Activated T-helper 1 cell treated with anti-CD3 and anti-CD28 coated beads, Interleukin-12 subunit alpha, Interleukin-12 subunit beta, Interleukin-2, Interleukin-4 antibody, amounts not matched to agents 30 ng/mL and 10 ng/mL and 1 ng/mL, durations not matched to agents 14 hours and 24 hours and 36 hours (primary cell): Measurements from ENCODE around the gene MED15. TPM values are rescaled to one million over a fixed set of nuclear protein-coding genes. Genes with fewer than 3 reads are reported as not detected.
"Not testable (repeated sequence)": the region's sequence is repeated elsewhere in the genome, so short reads cannot be mapped to it uniquely, and the experiment has no call there.

Experiments used
- DNase-seq: peaks from one replicate; pipeline ENCODE4 v3.0.0; 2021; ENCODE audit warnings: low spot score
- H3K27ac Mint-ChIP-seq: one replicate; pipeline ENCODE4 v1.8.0; 2021; ENCODE audit warnings: mild to moderate bottlenecking, mixed read lengths
- H3K27me3 Mint-ChIP-seq: one replicate; pipeline ENCODE4 v1.8.0; 2022; ENCODE audit warnings: mild to moderate bottlenecking, moderate library complexity, mixed read lengths; ENCODE audit not compliant: insufficient read depth
- H3K36me3 Mint-ChIP-seq: one replicate; pipeline ENCODE4 v1.8.0; 2021; ENCODE audit warnings: low read depth, mixed read lengths
- H3K4me1 Mint-ChIP-seq: one replicate; pipeline ENCODE4 v1.8.0; 2021; ENCODE audit warnings: low read depth, mixed read lengths
- H3K4me3 Mint-ChIP-seq: one replicate; pipeline ENCODE4 v1.8.0; 2021; ENCODE audit warnings: mild to moderate bottlenecking, moderate library complexity, mixed read lengths
- H3K9me3 Mint-ChIP-seq: one replicate; pipeline ENCODE4 v1.8.0; 2021; ENCODE audit warnings: mixed read lengths
- intact Hi-C: fragments of 100-400 bp; cut with micrococcal nuclease; formaldehyde crosslinking; loops from one replicate; pipeline ENCODE4 v1.15.1; 2024
- total RNA-seq: library from RNA; stranded (reverse); gene quantifications from 2 replicates; pipeline ENCODE4 v1.2.3, GENCODE V29; 2022

MED15 gene
- total RNA-seq, 1 donor from 2014 or later: 110 TPM

GRCh38 chr22:20471126-20471833 is 36.1 kb upstream of the MED15 start:
- no peaks in the 10 kb centered on the region for H3K9me3 Mint-ChIP-seq
- no peak overlapping the region for H3K27ac Mint-ChIP-seq
- H3K4me1 Mint-ChIP-seq: peaks cover 11% of the 10 kb centered on the region
- no peak overlapping the region for H3K4me3 Mint-ChIP-seq
- H3K27me3 Mint-ChIP-seq: no peaks in the 10 kb centered on the region
- DNase-seq: no peak
- peaks cover 9% of the 10 kb centered on the region for H3K36me3 Mint-ChIP-seq
- intact Hi-C loops: no loop called here

GRCh38 chr22:20472629-20473442 is 34.6 kb upstream of the MED15 start:
- DNase-seq: no peak
- no peak overlapping the region for H3K27ac Mint-ChIP-seq
- H3K36me3 Mint-ChIP-seq: peaks cover 9% of the 10 kb centered on the region
- peaks cover 11% of the 10 kb centered on the region for H3K4me1 Mint-ChIP-seq
- H3K9me3 Mint-ChIP-seq: no peaks in the 10 kb centered on the region
- H3K4me3 Mint-ChIP-seq: no peak overlapping the region
- intact Hi-C loops: no loop called here
- H3K27me3 Mint-ChIP-seq: no peaks in the 10 kb centered on the region

GRCh38 chr22:20475115-20475436 is 32.3 kb upstream of the MED15 start:
- peak overlapping the region; percentile 2 for H3K4me3 Mint-ChIP-seq
- peak overlapping the region; percentile 48 for H3K27ac Mint-ChIP-seq
- intact Hi-C loops: loop anchor here (1.0 kb wide), 3 partner anchors 11 to 21 kb away; no protein-coding TSS in a partner anchor
- H3K27me3 Mint-ChIP-seq: no peaks in the 10 kb centered on the region
- peaks cover 11% of the 10 kb centered on the region for H3K4me1 Mint-ChIP-seq
- no peaks in the 10 kb centered on the region for H3K9me3 Mint-ChIP-seq
- DNase-seq: no peak
- peaks cover 8% of the 10 kb centered on the region for H3K36me3 Mint-ChIP-seq

- intact Hi-C loops: loop anchor here (1.0 kb wide), 3 partner anchors 11 to 21 kb away; no protein-coding TSS in a partner anchor
- not testable (repeated sequence) for H3K27me3 Mint-ChIP-seq, H3K4me3 Mint-ChIP-seq, H3K27ac Mint-ChIP-seq, H3K36me3 Mint-ChIP-seq, DNase-seq, H3K9me3 Mint-ChIP-seq
- H3K4me1 Mint-ChIP-seq: peaks cover 11% of the 10 kb centered on the region
These were observed 31.8 kb upstream of the MED15 start for GRCh38 chr22:20475569-20475968.

GRCh38 chr22:20478059-20478458 is 29.4 kb upstream of the MED15 start:
- H3K27me3 Mint-ChIP-seq, intact Hi-C loops, H3K9me3 Mint-ChIP-seq, H3K4me3 Mint-ChIP-seq, H3K36me3 Mint-ChIP-seq, DNase-seq, H3K27ac Mint-ChIP-seq: not testable (repeated sequence)
- H3K4me1 Mint-ChIP-seq: peaks cover 11% of the 10 kb centered on the region

GRCh38 chr22:20479612-20480196 is 27.7 kb upstream of the MED15 start:
- intact Hi-C loops: no loop called here
- H3K36me3 Mint-ChIP-seq: peaks cover 6% of the 10 kb centered on the region
- H3K27me3 Mint-ChIP-seq: no peaks in the 10 kb centered on the region
- H3K9me3 Mint-ChIP-seq: no peaks in the 10 kb centered on the region
- peaks cover 9% of the 10 kb centered on the region for H3K4me1 Mint-ChIP-seq
- DNase-seq: no peak
- H3K4me3 Mint-ChIP-seq: no peak overlapping the region
- H3K27ac Mint-ChIP-seq: no peak overlapping the region

- H3K27ac Mint-ChIP-seq, H3K4me3 Mint-ChIP-seq, H3K4me1 Mint-ChIP-seq, DNase-seq, intact Hi-C loops, H3K9me3 Mint-ChIP-seq, H3K27me3 Mint-ChIP-seq: not testable (repeated sequence)
- peaks cover 10% of the 10 kb centered on the region for H3K36me3 Mint-ChIP-seq
These were observed 24.3 kb upstream of the MED15 start for GRCh38 chr22:20483143-20483506.

GRCh38 chr22:20483771-20484170 is 23.6 kb upstream of the MED15 start:
- intact Hi-C loops: no loop called here
- peaks cover 12% of the 10 kb centered on the region for H3K36me3 Mint-ChIP-seq
- H3K9me3 Mint-ChIP-seq: no peaks in the 10 kb centered on the region
- H3K27ac Mint-ChIP-seq: no peak overlapping the region
- no peaks in the 10 kb centered on the region for H3K4me1 Mint-ChIP-seq
- no peaks in the 10 kb centered on the region for H3K27me3 Mint-ChIP-seq
- no peak overlapping the region for H3K4me3 Mint-ChIP-seq
- no peak for DNase-seq

GRCh38 chr22:20484948-20485683 is 22.3 kb upstream of the MED15 start:
- no peak overlapping the region for H3K27ac Mint-ChIP-seq
- intact Hi-C loops: no loop called here
- peaks cover 10% of the 10 kb centered on the region for H3K36me3 Mint-ChIP-seq
- H3K4me3 Mint-ChIP-seq: no peak overlapping the region
- H3K27me3 Mint-ChIP-seq: no peaks in the 10 kb centered on the region
- no peaks in the 10 kb centered on the region for H3K9me3 Mint-ChIP-seq
- peaks cover 3% of the 10 kb centered on the region for H3K4me1 Mint-ChIP-seq
- no peak for DNase-seq

- intact Hi-C loops: no loop called here
- H3K36me3 Mint-ChIP-seq: peaks cover 10% of the 10 kb centered on the region
- no peak overlapping the region for H3K27ac Mint-ChIP-seq
- no peaks in the 10 kb centered on the region for H3K27me3 Mint-ChIP-seq
- DNase-seq: no peak
- peaks cover 15% of the 10 kb centered on the region for H3K4me1 Mint-ChIP-seq
- H3K9me3 Mint-ChIP-seq: no peaks in the 10 kb centered on the region
- H3K4me3 Mint-ChIP-seq: no peak overlapping the region
These were observed 21.2 kb upstream of the MED15 start for GRCh38 chr22:20486229-20486628.

GRCh38 chr22:20487715-20488114 is 19.7 kb upstream of the MED15 start:
- peaks cover 15% of the 10 kb centered on the region for H3K4me1 Mint-ChIP-seq
- DNase-seq: no peak
- no peaks in the 10 kb centered on the region for H3K9me3 Mint-ChIP-seq
- no peaks in the 10 kb centered on the region for H3K27me3 Mint-ChIP-seq
- no peak overlapping the region for H3K4me3 Mint-ChIP-seq
- peaks cover 10% of the 10 kb centered on the region for H3K36me3 Mint-ChIP-seq
- intact Hi-C loops: no loop called here
- no peak overlapping the region for H3K27ac Mint-ChIP-seq

- intact Hi-C loops: no loop called here
- Mint-ChIP-seq H3K9me3 (no peaks in the 10 kb centered on the region), H3K27me3 (peaks cover 3% of the 10 kb centered on the region), H3K36me3 (peaks cover 6% of the 10 kb centered on the region), H3K4me1 (peaks cover 20% of the 10 kb centered on the region), H3K4me3 (no peak overlapping the region), H3K27ac (no peak overlapping the region)
- DNase-seq: no peak
These were observed 18.5 kb upstream of the MED15 start for GRCh38 chr22:20488946-20489345.
